WERI-Rb-1 (cell line): ENCODE results near the gene DGKI.

ENCODE experiments used
- DNase-seq: peaks from one replicate; pipeline ENCODE4 v3.0.0-alpha.2; 2020
- H3K27ac ChIP-seq: fragments of 250-450 bp; sonication (Bioruptor Pico); 2 replicates; pipeline ENCODE4 v1.5.1; 2020; ENCODE audit warnings: mild to moderate bottlenecking, moderate library complexity
- H3K27me3 ChIP-seq: fragments of 250-450 bp; sonication (Bioruptor Pico); 2 replicates; pipeline ENCODE4 v1.5.1; 2021; ENCODE audit warnings: mild to moderate bottlenecking, low read depth, moderate library complexity; ENCODE audit not compliant: insufficient read depth, severe bottlenecking
- H3K36me3 ChIP-seq: fragments of 250-450 bp; sonication (Bioruptor Pico); 2 replicates; pipeline ENCODE4 v1.5.1; 2020; ENCODE audit warnings: mild to moderate bottlenecking, moderate library complexity
- H3K4me3 ChIP-seq: 2 replicates; pipeline ENCODE4 v1.5.1; 2011; ENCODE audit warnings: low read depth, mild to moderate bottlenecking, control low read depth, low read length
- H3K9me3 ChIP-seq: fragments of 250-450 bp; sonication (Bioruptor Pico); 2 replicates; pipeline ENCODE4 v1.5.1; 2021; ENCODE audit warnings: mild to moderate bottlenecking, moderate library complexity; ENCODE audit not compliant: severe bottlenecking
- CTCF ChIP-seq: IDR thresholded peaks from 2 replicates; pipeline ENCODE4 v1.5.1; 2011; ENCODE audit warnings: low read depth, mild to moderate bottlenecking, control low read depth, inconsistent platforms, low read length

DGKI gene

GRCh38 chr7:137789215-137789882, 57.4 kb downstream of the DGKI start:
- Histone ChIP-seq H3K27ac (no peak overlapping the region), H3K27me3 (no peaks in the 10 kb centered on the region), H3K36me3 (no peaks in the 10 kb centered on the region), H3K4me3 (no peak overlapping the region), H3K9me3 (no peaks in the 10 kb centered on the region)
- no peak for TF ChIP-seq CTCF
- DNase-seq, result no peak

- H3K9me3 ChIP-seq, result no peaks in the 10 kb centered on the region
- H3K36me3 ChIP-seq, result no peaks in the 10 kb centered on the region
- TF ChIP-seq CTCF, result no peak
- H3K27ac ChIP-seq, result no peak overlapping the region
- no peaks in the 10 kb centered on the region for H3K27me3 ChIP-seq
- no peak for DNase-seq
- H3K4me3 ChIP-seq, result no peak overlapping the region
Observed at GRCh38 chr7:137787301-137787976, 59.3 kb downstream of the DGKI start.

- TF ChIP-seq CTCF, result no peak
- no peak overlapping the region for H3K27ac ChIP-seq
- H3K36me3 ChIP-seq, result no peaks in the 10 kb centered on the region
- DNase-seq, result no peak
- no peaks in the 10 kb centered on the region for H3K27me3 ChIP-seq
- H3K4me3 ChIP-seq, result no peak overlapping the region
- H3K9me3 ChIP-seq, result no peaks in the 10 kb centered on the region
Observed at GRCh38 chr7:137778511-137778910, 68.3 kb downstream of the DGKI start.

GRCh38 chr7:137774793-137775201, 72.0 kb downstream of the DGKI start:
- Histone ChIP-seq H3K4me3 (no peak overlapping the region), H3K36me3 (no peaks in the 10 kb centered on the region), H3K27ac (no peak overlapping the region), H3K9me3 (no peaks in the 10 kb centered on the region), H3K27me3 (no peaks in the 10 kb centered on the region)
- no peak for DNase-seq
- TF ChIP-seq CTCF, result no peak

- TF ChIP-seq CTCF, result no peak
- no peak overlapping the region for H3K4me3 ChIP-seq
- H3K27me3 ChIP-seq, result no peaks in the 10 kb centered on the region
- H3K27ac ChIP-seq, result no peak overlapping the region
- H3K9me3 ChIP-seq, result no peaks in the 10 kb centered on the region
- no peaks in the 10 kb centered on the region for H3K36me3 ChIP-seq
- DNase-seq, result no peak
Observed at GRCh38 chr7:137772748-137773147, 74.0 kb downstream of the DGKI start.
